H9 (cell line): ENCODE measurements around the gene BCHE. TPM values are rescaled to one million over a fixed set of nuclear protein-coding genes. Genes with fewer than 3 reads are reported as not detected.

ENCODE experiments used
- DNase-seq: peaks from one replicate; pipeline ENCODE4 v3.0.0-alpha.2; 2017
- H2AFZ ChIP-seq: one replicate; pipeline ENCODE4 v1.6.1; 2013; ENCODE audit warnings: mild to moderate bottlenecking, low read length, control low read depth, moderate library complexity
- H2AK5ac ChIP-seq: 2 replicates; pipeline ENCODE4 v1.6.1; 2013; ENCODE audit warnings: low read length, control low read depth, mixed read lengths; ENCODE audit not compliant: insufficient read length
- H2BK120ac ChIP-seq: one replicate; pipeline ENCODE4 v1.6.1; 2013; ENCODE audit warnings: low read depth, mild to moderate bottlenecking, low read length, control low read depth, inconsistent platforms; ENCODE audit not compliant: poor library complexity, severe bottlenecking
- H2BK12ac ChIP-seq: 2 replicates; pipeline ENCODE4 v1.6.1; 2013; ENCODE audit warnings: low read length, control low read depth, mixed read lengths, low read depth; ENCODE audit not compliant: insufficient read length
- H2BK15ac ChIP-seq: 2 replicates; pipeline ENCODE4 v1.6.1; 2013; ENCODE audit warnings: low read depth, low read length, control low read depth
- H2BK20ac ChIP-seq: one replicate; pipeline ENCODE4 v1.6.1; 2013; ENCODE audit warnings: low read depth, mild to moderate bottlenecking, low read length, control low read depth, inconsistent platforms; ENCODE audit not compliant: poor library complexity, severe bottlenecking
- H2BK5ac ChIP-seq: 2 replicates; pipeline ENCODE4 v1.6.1; 2013; ENCODE audit warnings: low read length, control low read depth, mixed read lengths; ENCODE audit not compliant: insufficient read length
- H3K14ac ChIP-seq: 2 replicates; pipeline ENCODE4 v1.6.1; 2013; ENCODE audit warnings: low read length, control low read depth; ENCODE audit not compliant: insufficient read depth
- H3K18ac ChIP-seq: 2 replicates; pipeline ENCODE4 v1.6.1; 2013; ENCODE audit warnings: low read depth, mild to moderate bottlenecking, mixed read lengths, low read length, control low read depth; ENCODE audit not compliant: insufficient read length
- H3K23ac ChIP-seq: 2 replicates; pipeline ENCODE4 v1.6.1; 2013; ENCODE audit warnings: low read length, control low read depth, mixed read lengths, low read depth; ENCODE audit not compliant: insufficient read length
- H3K23me2 ChIP-seq: 2 replicates; pipeline ENCODE4 v1.6.1; 2013; ENCODE audit warnings: low read depth, mild to moderate bottlenecking, mixed read lengths, low read length, control low read depth; ENCODE audit not compliant: insufficient read length, poor library complexity, severe bottlenecking
- H3K27ac ChIP-seq: 2 replicates; pipeline ENCODE4 v1.5.1; 2013; ENCODE audit warnings: low read length, control low read depth, mixed read lengths, low read depth; ENCODE audit not compliant: insufficient read length
- H3K27me3 ChIP-seq: 2 replicates; pipeline ENCODE4 v1.6.1; 2013; ENCODE audit warnings: low read length, control low read depth, inconsistent platforms; ENCODE audit not compliant: insufficient read depth
- H3K4ac ChIP-seq: 2 replicates; pipeline ENCODE4 v1.6.1; 2013; ENCODE audit warnings: low read depth, mild to moderate bottlenecking, control low read depth, inconsistent platforms, low read length, moderate library complexity
- H3K4me1 ChIP-seq: 2 replicates; pipeline ENCODE4 v1.6.1; 2013; ENCODE audit warnings: low read length, control low read depth, inconsistent platforms; ENCODE audit not compliant: insufficient read depth
- H3K4me2 ChIP-seq: 2 replicates; pipeline ENCODE4 v1.6.1; 2013; ENCODE audit warnings: low read length, control low read depth, mixed read lengths; ENCODE audit not compliant: insufficient read length, insufficient read depth
- H3K56ac ChIP-seq: 2 replicates; pipeline ENCODE4 v1.6.1; 2013; ENCODE audit warnings: low read depth, mild to moderate bottlenecking, mixed read lengths, low read length, control low read depth; ENCODE audit not compliant: insufficient read length
- H3K79me1 ChIP-seq: 2 replicates; pipeline ENCODE4 v1.6.1; 2013; ENCODE audit warnings: low read depth, mild to moderate bottlenecking, moderate library complexity, low read length, control low read depth, inconsistent platforms; ENCODE audit not compliant: insufficient read depth, poor library complexity, severe bottlenecking
- H3K79me2 ChIP-seq: 2 replicates; pipeline ENCODE4 v1.6.1; 2013; ENCODE audit warnings: low read length, control low read depth, inconsistent platforms; ENCODE audit not compliant: insufficient read depth
- H3K9ac ChIP-seq: 2 replicates; pipeline ENCODE4 v1.6.1; 2013; ENCODE audit warnings: low read length, control low read depth, mixed read lengths; ENCODE audit not compliant: insufficient read length; ENCODE audit errors: extremely low read depth
- H3K9me3 ChIP-seq: one replicate; pipeline ENCODE4 v1.6.1; 2013; ENCODE audit warnings: low read depth, low read length, inconsistent platforms; ENCODE audit not compliant: control insufficient read depth
- H3T11ph ChIP-seq: one replicate; pipeline ENCODE4 v1.6.1; 2013; ENCODE audit warnings: mild to moderate bottlenecking, low read length, control low read depth, inconsistent platforms
- H4K20me1 ChIP-seq: one replicate; pipeline ENCODE4 v1.6.1; 2013; ENCODE audit not compliant: control insufficient read depth, insufficient read length, insufficient read depth
- H4K5ac ChIP-seq: 2 replicates; pipeline ENCODE4 v1.6.1; 2013; ENCODE audit warnings: low read depth, mild to moderate bottlenecking, mixed read lengths, low read length, control low read depth; ENCODE audit not compliant: insufficient read length
- H4K8ac ChIP-seq: replicated peaks from 2 replicates; pipeline ENCODE4 v1.6.1; 2013; ENCODE audit warnings: low read length, control low read depth, mixed read lengths, low read depth; ENCODE audit not compliant: insufficient read length
- H4K91ac ChIP-seq: 2 replicates; pipeline ENCODE4 v1.6.1; 2013; ENCODE audit warnings: low read depth, mild to moderate bottlenecking, moderate library complexity, mixed read lengths, low read length, control low read depth; ENCODE audit not compliant: insufficient read length
- H3K27ac Mint-ChIP-seq, 3 experiments: 2 replicates in 2 of 3; 3 replicates in 1 of 3; pipeline ENCODE4 v1.8.0; 2020 to 2021; ENCODE audit warnings: mixed read lengths in 3 of 3, mild to moderate bottlenecking in 1 of 3, moderate library complexity in 1 of 3
- H3K27me3 Mint-ChIP-seq: 2 replicates; pipeline ENCODE4 v1.8.0; 2021; ENCODE audit warnings: low read depth, mild to moderate bottlenecking, moderate library complexity, mixed read lengths
- H3K36me3 Mint-ChIP-seq, 3 experiments: 2 replicates in 2 of 3; 3 replicates in 1 of 3; pipeline ENCODE4 v1.8.0; 2020 to 2021; ENCODE audit warnings: low read depth in 3 of 3, mixed read lengths in 3 of 3; ENCODE audit not compliant: insufficient read depth in 1 of 3
- H3K4me1 Mint-ChIP-seq, 2 experiments: 2 replicates each; pipeline ENCODE4 v1.8.0; 2020; ENCODE audit warnings: mixed read lengths in 2 of 2
- H3K4me3 Mint-ChIP-seq, 2 experiments: 2 replicates in 1 of 2; 3 replicates in 1 of 2; pipeline ENCODE4 v1.8.0; 2020 to 2021; ENCODE audit warnings: mild to moderate bottlenecking in 2 of 2, mixed read lengths in 2 of 2, moderate library complexity in 1 of 2
- H3K9me3 Mint-ChIP-seq, 2 experiments: 2 replicates in 1 of 2; 3 replicates in 1 of 2; pipeline ENCODE4 v1.8.0; 2020; ENCODE audit warnings: mild to moderate bottlenecking in 2 of 2, mixed read lengths in 2 of 2, moderate library complexity in 1 of 2
- CTCF ChIP-seq: fragments of 200-600 bp; sonication (generic); conservative IDR thresholded peaks from 3 replicates; pipeline ENCODE4 v1.8.0; 2021; ENCODE audit warnings: antibody characterized with exemption, mild to moderate bottlenecking
- WGBS: extraction: QIAGEN DNeasy Blood & Tissue Kit; methylation state at CpG from one replicate; pipeline ENCODE4 v1.1.7; 2013; ENCODE audit warnings: missing lambda C conversion rate, low lambda C conversion rate, mixed read lengths; ENCODE audit not compliant: insufficient read length; ENCODE audit errors: extremely low coverage; 5-methylcytosine and 5-hydroxymethylcytosine counted together
- total RNA-seq: library from RNA; stranded (reverse); gene quantifications from 2 replicates; pipeline ENCODE4 v1.2.1, GENCODE V29; 2021

Gene BCHE
- total RNA-seq, 1 experiment from 2014 or later = 1.4 TPM

DNA sequence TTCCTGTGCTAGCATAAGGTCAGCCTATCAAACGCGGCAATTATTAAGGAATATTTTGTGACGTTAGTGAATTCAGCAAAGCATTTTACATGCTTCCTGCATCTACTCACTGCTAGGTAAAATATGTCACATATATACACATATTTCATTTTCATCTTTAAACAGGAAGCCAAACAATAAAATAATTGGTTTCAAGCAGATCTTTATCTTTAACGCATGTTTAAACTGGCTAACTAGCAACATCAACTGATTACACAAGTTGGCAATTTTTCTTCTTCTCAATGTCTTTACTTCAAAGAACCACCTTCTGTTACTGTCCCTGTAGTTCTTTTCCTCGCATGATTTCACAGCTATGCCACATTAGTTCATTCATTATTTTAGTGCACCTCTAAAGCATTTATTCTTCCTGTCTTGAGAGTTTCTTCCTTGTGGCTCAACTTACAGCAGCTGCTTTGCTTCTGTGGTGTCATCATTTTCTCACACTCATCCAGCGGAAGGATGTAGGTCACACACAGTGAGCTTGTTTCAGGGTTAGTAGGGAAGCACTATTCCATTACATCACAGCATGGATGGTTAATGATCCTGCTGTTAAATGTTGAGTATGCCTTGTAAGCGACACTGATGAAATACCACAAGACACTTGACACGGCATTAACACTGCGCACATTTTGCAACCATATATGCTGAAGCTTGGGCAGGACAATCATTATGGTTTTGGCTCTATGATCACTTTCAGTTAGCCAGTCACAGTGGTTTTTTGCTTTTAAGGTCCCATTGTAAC, 2.3 kb upstream of the BCHE start:
- no peak overlapping the region for H3K27ac Mint-ChIP-seq
- no peaks in the 10 kb centered on the region for H3K27me3 Mint-ChIP-seq
- H3K4ac ChIP-seq = no peak overlapping the region

More for the DNA sequence above, 2.3 kb upstream of the BCHE start:
- Histone ChIP-seq H3K56ac (no peak overlapping the region), H3K23ac (no peak overlapping the region), H3K14ac (no peak overlapping the region), H3K79me1 (no peaks in the 10 kb centered on the region), H2BK120ac (no peak overlapping the region), H2BK15ac (no peak overlapping the region), H3K18ac (no peak overlapping the region), H4K91ac (no peak overlapping the region), H3K23me2 (no peaks in the 10 kb centered on the region), H3K27me3 (no peaks in the 10 kb centered on the region), H4K5ac (no peak overlapping the region), H2AK5ac (no peak overlapping the region), H4K20me1 (no peaks in the 10 kb centered on the region), H3K27ac (no peak overlapping the region), H2BK20ac (no peak overlapping the region), H3K4me2 (no peak overlapping the region), H2BK5ac (no peak overlapping the region), H3T11ph (no peak overlapping the region), H2AFZ (no peak overlapping the region), H3K79me2 (no peaks in the 10 kb centered on the region), H3K9ac (no peak overlapping the region), H2BK12ac (no peak overlapping the region), H3K9me3 (no peaks in the 10 kb centered on the region), H4K8ac (no peak overlapping the region), H3K4me1 (no peaks in the 10 kb centered on the region)
- no peak for TF ChIP-seq CTCF
- Mint-ChIP-seq H3K4me3 (no peak overlapping the region), H3K9me3 (no peaks in the 10 kb centered on the region), H3K36me3 (no peaks in the 10 kb centered on the region), H3K4me1 (peaks cover 8 to 10% of the 10 kb centered on the region in 2 experiments)
- no CpG with 5 or more reads among the region's 9 CpGs for WGBS
- no peak for DNase-seq
